Lower leg skin (tissue), 4 donors: ENCODE data around the gene ATP6V1G2. TPM values are rescaled to one million over a fixed set of nuclear protein-coding genes. Genes with fewer than 3 reads are reported as not detected.
A peak's percentile ranks its signal among the peaks of the same experiment; 100 is the strongest.

ENCODE experiments used
- DNase-seq, 2 donors: peaks; one replicate each; pipeline ENCODE4 v3.0.0-alpha.2; 2019; ENCODE audit warnings: low spot score in 2 of 2
- H3K4me3 ChIP-seq: fragments of 200-600 bp; sonication (generic); 2 replicates; pipeline ENCODE4 v1.5.1; 2017; ENCODE audit warnings: mild to moderate bottlenecking, low read depth; ENCODE audit not compliant: poor library complexity, severe bottlenecking
- POLR2A ChIP-seq, 2 donors: fragments of 450-650 bp; IDR thresholded peaks; one replicate each; pipeline ENCODE4 v1.6.1; 2016 to 2017; ENCODE audit warnings: antibody characterized with exemption in 2 of 2, mild to moderate bottlenecking in 1 of 2, moderate library complexity in 1 of 2
- WGBS, 2 donors: methylation state at CpG; one replicate each; pipeline ENCODE4 v1.1.5; 2018; 5-methylcytosine and 5-hydroxymethylcytosine counted together
- intact Hi-C: fragments of 100-400 bp; cut with DNase I; formaldehyde crosslinking; loops from one replicate; pipeline ENCODE4 v1.15.0; 2023; ENCODE audit warnings: low total_unique reads
- total RNA-seq, 4 donors: library from RNA; depleted of rRNA; stranded (reverse); fragments of >200 nt; gene quantifications; one replicate each; pipeline ENCODE4 v1.1.0, GENCODE V29; 2016
- TF ChIP-seq, protein P1 (sequence below), 3 donors: fragments of 450-650 bp; IDR thresholded peaks; one replicate each; pipeline ENCODE4 v1.5.1; 2016; ENCODE audit warnings: antibody characterized with exemption in 3 of 3, mild to moderate bottlenecking in 3 of 3, moderate library complexity in 2 of 3

The ATP6V1G2 gene
- total RNA-seq, 4 donors from 2014 or later, result 0.46 to 1.3 TPM; not detected in 2

DNA sequence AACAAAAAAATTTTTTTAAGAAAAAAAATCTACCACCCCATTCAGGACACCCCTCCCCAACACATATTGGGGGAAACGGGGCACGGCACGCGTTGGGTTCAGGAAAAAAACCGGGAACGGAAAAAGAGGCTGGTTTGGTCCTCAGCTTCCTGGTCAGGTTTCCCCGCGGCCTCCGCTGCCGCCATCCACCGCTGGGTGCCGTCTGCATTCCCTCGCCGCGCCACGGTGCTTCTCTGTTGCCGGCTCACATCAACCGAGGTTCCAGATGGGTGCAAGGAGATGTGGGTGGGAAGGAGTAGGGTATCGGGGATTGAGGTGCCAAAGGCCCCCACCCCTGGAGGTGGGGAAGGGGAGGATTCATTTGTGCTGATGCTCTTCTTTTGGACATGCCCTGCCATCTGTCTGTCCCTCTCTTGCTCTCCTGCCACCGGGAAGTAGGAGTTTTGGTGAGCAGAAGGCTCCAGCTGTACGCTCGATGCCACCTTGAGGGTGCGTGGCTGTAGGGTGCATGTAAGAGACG lies 11.8 kb downstream of the ATP6V1G2 start:
- DNase-seq, result peak in 1 of 2 donors; percentile 39
- intact Hi-C loops, result no loop called here
- 90% methylated on average over 24 of the region's 24 CpGs for WGBS, 2 donors
- TF ChIP-seq POLR2A (IDR thresholded peaks at IDR 0.05), result no peak
- TF ChIP-seq, protein P1, sequence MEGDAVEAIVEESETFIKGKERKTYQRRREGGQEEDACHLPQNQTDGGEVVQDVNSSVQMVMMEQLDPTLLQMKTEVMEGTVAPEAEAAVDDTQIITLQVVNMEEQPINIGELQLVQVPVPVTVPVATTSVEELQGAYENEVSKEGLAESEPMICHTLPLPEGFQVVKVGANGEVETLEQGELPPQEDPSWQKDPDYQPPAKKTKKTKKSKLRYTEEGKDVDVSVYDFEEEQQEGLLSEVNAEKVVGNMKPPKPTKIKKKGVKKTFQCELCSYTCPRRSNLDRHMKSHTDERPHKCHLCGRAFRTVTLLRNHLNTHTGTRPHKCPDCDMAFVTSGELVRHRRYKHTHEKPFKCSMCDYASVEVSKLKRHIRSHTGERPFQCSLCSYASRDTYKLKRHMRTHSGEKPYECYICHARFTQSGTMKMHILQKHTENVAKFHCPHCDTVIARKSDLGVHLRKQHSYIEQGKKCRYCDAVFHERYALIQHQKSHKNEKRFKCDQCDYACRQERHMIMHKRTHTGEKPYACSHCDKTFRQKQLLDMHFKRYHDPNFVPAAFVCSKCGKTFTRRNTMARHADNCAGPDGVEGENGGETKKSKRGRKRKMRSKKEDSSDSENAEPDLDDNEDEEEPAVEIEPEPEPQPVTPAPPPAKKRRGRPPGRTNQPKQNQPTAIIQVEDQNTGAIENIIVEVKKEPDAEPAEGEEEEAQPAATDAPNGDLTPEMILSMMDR (IDR thresholded peaks at IDR 0.05), result no peak
- no peak overlapping the region for H3K4me3 ChIP-seq

DNA sequence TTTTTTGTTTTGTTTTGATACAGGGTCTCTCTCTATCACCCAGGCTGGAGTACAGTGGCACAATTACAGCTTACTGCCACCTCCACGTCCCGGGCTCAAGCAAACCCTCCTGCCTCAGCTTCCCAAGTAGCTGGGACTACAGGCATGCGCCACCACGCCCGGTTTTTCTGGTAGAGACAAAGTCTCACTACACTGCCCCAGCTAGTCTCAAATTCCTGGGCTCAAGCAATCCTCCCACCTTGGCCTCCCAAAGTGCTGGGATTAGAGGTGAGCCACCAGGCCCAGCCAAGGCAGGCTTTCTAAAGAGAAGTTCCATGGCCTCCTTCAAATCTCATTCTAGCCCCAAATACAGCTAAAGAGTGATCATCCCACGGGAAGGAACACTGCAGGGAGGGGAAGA lies 12.4 kb downstream of the ATP6V1G2 start:
- H3K4me3 ChIP-seq, result no peak overlapping the region
- 87 to 91% methylated on average over 6 of the region's 6 CpGs for WGBS, 2 donors
- DNase-seq, result peak in 1 of 2 donors; percentile 78
- no peak for TF ChIP-seq POLR2A (IDR thresholded peaks at IDR 0.05)
- TF ChIP-seq, protein P1 (IDR thresholded peaks at IDR 0.05), result no peak
- intact Hi-C loops, result no loop called here

DNA sequence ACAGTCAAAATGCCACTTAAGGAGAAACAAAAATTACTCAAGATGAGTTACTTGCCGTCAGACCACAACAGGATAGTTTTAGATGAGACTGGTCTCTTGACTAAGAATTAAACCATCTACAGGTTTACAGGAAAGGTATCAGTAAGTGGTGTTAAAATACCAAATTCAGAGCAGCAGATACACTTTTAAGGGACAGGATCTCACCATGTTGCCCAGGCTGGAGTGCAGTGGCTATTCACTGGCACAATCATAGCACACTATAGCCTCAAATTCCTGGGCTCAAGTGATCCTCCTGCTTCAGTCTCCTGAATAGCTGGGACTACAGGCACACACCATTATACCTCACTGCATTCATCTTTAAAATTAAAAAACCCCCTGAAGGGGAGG lies 13.0 kb downstream of the ATP6V1G2 start:
- 86 to 92% methylated on average over 1 of the region's 1 CpG for WGBS, 2 donors
- H3K4me3 ChIP-seq, result no peak overlapping the region
- DNase-seq, result peak in 1 of 2 donors; percentile 23
- TF ChIP-seq, protein P1 (IDR thresholded peaks at IDR 0.05), result no peak
- no peak for TF ChIP-seq POLR2A (IDR thresholded peaks at IDR 0.05)
- intact Hi-C loops, result no loop called here

DNA sequence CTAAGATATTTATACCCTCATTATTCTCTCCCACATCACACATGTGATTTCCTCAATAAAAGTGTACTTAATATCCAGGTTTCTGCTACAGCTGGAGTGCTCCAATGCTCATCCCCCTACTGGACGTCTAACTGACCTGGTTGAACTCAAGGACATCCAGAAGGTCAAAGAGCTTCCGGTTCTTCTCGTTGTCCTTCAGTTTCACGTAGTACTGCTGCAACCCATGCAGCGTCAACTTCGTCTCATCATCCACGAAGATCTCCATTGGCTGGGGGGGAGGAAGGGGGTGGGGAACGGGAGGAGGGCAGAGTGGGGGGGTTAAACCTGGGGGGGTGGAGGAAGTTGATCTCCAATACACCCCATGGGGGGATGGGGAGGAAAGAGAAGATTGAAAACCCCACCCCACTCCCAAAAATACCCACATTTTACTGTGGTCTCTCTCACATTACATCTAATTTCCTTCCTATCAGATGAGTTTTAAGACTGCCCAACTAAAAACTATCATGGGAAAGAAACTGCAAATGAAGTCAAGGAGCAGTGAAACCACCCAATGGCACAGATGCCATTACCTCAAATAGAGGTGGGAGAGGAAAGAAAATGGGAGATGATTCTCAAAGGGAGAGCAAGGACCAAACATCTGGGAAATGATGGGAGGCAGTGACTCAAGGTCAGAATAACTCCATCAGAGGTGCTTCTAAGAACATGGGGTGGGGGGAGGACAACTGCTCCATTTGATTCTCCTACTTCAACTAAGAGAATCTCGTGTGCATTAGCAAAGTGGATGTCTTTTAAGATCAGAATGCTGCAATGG lies 13.6 kb downstream of the ATP6V1G2 start:
- WGBS, 2 donors, result 58 to 70% methylated on average over 9 of the region's 9 CpGs
- TF ChIP-seq, protein P1 (IDR thresholded peaks at IDR 0.05), result no peak
- TF ChIP-seq POLR2A (IDR thresholded peaks at IDR 0.05), result no peak
- no peak overlapping the region for H3K4me3 ChIP-seq
- intact Hi-C loops, result no loop called here
- peak in 1 of 2 donors; percentile 6 for DNase-seq

DNA sequence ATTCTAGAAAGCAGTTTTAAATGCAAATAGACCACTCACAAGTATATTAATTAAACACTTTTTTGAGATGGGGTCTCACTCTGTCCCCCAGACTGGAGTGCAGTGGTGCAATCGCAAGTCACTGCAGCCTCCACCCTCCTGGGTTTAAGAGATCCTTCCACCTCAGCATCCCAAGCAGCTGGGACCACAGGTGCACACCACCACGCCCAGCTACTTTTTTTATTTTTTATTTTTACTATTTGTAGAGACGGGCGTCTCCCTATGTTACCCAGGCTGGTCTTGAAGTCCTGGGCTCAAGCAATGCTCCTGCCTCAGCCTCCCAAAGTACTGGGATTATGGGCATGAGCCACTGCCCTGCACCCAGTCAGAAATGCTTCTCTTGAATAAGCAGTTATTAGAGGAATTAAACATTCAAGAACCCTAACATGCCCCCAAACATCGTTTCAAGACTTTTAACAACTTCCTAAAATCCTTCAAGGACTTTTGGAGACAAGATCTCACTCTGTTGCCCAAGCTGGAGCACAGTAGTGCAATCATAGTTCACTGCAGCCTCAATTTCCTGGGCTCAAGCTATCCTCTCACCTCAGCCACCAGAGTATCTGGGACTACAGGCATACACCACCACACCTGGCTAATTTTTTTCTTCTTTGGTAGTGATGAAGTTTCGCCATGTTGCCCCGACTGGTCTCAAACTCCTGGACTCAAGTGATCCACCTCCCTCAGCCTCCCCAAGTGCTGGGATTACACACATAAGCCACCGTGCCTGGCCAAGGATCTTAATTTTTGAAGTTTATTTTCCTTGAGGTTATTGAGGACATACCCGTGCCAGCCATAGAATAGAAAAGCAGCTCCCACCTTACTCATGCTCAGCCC lies 14.4 kb downstream of the ATP6V1G2 start:
- no peak overlapping the region for H3K4me3 ChIP-seq
- WGBS, 2 donors, result 68 to 70% methylated on average over 9 of the region's 9 CpGs
- intact Hi-C loops, result no loop called here
- TF ChIP-seq, protein P1 (IDR thresholded peaks at IDR 0.05), result no peak
- TF ChIP-seq POLR2A (IDR thresholded peaks at IDR 0.05), result no peak
- peak in 1 of 2 donors; percentile 52 for DNase-seq
